Stimulated activated naive CD4-positive, alpha-beta T cell treated with Interleukin-2 at 50 U/mL for 16 hours (primary cell): ENCODE results near the gene INO80B.
A peak's percentile ranks its signal among the peaks of the same experiment; 100 is the strongest.
"Not testable (repeated sequence)": the region's sequence is repeated elsewhere in the genome, so short reads cannot be mapped to it uniquely, and the experiment has no call there.

Experiments used
- DNase-seq: peaks from one replicate; lab custom pipeline; 2025; lab: John Stamatoyannopoulos, UW

INO80B gene

DNA sequence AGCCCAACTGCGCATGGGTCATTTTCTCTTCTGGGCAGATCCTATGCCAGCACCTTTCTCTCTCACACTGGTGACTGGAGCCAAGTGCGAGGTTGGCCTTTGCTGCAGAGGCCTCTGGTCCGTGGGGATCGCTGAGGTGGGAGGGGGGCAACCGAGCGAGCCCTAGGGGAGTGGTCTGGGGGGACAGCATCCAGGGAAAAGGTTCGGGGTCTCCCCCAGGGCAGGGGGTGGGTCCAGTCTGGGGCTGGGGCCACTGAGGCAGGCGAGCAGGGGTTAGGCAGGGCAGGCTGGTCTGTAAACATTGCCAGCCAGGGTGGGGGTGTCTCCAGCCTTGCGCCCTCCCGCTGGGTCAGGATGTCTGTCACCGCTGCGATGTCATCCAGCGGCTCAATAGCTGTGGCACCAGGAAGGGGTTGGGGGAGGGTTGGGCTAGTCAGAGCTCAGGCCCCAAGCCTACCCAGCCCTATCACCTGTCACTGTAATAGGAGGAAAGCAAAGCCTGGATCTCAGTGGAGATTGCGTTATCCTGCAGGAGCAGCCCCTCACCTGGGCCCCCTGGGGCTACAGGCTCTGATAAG, 28.6 kb upstream of the INO80B start:
- DNase-seq = no peak

DNA sequence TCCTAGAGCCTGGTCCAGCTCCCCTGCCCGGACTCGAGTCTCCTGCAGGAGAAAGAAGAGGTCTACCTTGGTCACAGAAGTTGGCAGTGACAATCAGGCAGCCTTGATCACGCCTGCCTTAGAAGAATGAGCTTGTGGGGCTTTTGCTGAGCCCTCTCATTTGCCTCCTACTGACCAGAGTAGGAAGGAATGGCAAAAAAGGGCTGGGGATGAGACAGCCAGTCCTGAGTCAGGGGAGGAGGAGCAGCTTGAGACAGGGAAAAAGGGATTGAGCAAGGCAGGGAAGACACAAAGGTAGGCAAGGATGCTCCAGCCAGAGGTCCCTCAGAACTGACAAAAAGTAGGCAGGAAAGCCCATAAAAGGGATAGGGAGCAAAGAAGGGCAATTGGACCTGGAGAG, 27.3 kb upstream of the INO80B start:
- no peak for DNase-seq

DNA sequence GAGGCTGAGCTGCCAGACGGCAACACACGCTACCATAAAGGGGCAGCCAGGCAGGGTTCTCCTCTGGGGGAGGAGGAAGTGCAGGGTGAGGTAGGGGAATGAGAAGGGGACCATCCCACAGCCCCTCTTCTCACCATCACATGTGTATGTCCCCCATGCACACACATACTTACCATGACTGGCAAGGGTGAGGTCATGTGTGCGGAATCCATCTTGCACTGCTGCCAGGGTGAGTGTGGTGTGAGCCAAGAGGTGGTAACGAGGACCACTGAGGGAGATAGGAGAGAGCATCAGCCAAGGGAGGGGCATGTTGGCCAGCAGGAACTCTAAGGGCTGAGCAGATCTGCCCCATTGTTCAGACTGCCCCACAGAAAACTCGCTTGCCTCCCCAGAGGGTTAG, 26.2 kb upstream of the INO80B start:
- DNase-seq = no peak

DNA sequence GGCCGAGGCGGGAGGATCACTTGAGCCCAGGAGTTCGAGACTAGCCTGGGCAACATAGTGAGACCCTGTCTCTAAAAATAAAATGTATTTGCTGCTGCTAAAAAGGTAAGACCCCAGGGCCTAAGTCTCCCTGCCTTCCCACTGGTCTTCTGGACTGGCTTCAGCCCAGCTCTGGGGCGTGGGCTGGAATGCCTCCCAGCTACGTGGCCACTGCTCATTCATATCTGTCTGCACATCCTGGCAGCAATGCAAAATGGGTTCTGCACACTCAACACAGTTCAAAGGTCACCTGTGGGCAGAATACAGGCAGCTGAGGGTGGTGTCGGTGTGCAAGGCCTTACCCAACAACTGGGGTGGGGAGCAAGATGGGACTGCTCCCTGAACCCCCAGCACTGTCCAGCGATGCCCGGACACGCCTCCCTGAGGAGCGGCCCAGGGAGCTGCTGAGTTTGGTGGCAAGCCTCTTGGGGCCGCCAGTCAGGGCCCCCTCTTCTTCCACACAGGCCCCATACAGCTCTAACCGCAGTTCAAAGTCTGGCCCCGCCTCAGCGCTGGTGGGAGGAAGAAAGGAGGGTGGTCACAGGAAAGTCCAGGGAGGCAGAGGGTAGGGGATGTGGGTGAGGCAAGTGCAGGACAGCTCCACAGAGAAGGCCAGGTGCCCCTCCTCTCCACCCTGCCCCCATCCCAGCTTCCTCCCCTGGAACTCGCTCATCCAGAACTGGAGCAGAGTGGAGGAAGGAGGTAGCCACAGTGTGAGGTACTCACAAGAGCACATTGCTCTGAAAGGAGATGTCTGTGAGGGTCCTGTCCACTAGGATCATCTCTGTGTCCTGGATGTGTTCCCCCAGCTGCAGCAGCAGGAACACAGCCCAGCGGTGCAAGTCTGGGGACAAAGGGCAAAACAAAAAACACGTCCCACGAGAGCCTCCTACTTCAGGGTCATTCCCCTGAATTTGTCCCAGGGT, 25.1 kb upstream of the INO80B start:
- no peak for DNase-seq

DNA sequence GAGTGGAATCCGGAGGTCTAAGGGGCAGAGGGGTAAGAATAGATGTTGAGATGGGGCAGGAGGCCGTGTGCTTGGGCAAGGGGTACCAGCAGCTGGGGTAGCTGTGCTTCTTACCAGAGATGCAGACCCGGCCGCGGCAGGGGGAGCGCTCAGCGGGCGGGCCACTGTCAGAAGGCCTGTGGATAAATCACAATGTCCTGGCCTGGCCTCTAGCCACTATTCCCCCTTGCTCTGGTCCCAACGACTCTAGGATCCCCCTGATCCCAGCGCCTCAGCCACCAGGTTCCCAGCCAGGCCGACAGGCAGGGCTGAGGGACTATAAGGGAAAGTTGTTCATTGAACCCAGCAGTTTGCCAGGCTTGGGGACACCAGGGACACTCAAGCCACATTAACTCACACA, 24.4 kb upstream of the INO80B start:
- DNase-seq = no peak

DNA sequence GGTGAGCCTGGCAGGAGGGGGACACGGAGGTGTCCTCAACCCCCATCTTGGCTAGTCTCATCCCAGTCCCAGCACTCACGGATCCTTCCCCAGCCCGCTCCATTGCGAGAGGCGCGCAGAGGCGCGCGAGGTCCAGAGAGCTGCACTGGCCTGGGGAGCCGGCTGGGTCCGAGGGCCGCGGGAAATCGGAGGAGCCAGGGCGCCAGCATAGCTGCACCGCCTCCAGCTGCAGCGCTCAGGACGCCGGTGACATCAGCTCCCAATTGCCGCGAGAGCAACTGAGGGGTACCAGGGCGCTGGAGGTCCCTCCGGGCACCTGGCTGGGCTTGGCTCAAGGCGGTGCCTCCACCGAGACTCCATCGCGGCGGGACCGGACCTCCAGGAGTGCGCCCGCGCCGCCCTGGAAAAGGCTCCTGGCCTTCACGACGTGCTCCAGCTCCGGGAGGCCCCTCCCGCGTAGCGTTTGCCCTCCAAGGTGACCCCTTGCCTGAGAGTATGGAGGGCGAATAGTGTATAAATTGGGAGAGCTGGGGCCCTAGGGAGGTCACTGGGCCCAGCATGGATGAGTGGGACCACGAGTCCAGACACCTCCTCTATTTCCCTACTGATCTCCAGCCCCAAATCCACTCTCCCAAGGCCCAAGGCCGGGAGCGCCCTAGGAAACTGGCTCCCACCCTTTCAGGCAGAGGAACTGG, 18.6 kb upstream of the INO80B start:
- no peak for DNase-seq

DNA sequence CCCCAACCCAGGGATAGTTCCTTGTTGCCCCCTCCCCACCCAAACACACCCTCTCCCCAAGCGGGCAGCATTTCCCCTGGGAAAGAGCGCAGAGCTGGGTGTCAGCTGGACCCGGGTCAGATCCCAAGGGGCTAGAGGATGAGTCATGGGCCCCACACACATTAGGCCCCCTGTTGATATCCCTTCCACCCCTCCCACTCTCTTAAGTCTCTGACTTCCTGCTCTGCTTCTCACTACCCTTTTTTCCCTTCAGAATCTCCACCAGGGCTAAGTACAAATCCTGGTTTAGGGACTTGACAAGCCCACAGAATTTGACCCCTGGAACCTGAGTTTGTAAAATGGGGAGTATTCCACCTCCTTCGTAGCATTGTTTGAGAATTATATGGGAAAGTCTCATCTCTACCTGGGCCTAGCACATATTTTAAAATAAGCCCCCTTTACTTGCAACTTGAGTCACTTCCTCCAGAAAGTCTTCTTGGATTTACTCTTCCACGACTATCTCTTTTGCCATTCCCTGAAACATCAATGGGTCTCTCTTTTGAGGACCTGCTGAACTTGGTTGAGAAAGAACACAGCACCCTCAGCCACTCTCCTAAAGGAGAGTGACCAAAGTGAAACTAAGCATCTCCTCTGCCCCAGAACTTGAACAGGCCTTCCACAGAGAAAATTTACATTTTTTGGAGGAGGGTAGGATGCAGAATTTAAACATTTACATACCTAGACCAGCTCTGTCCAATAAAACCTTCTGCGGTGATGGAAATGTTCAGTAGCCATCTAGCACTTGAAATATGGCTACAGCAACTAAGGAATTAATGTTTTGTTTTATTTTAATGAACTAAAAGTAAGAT, 17.8 kb upstream of the INO80B start:
- DNase-seq = no peak

DNA sequence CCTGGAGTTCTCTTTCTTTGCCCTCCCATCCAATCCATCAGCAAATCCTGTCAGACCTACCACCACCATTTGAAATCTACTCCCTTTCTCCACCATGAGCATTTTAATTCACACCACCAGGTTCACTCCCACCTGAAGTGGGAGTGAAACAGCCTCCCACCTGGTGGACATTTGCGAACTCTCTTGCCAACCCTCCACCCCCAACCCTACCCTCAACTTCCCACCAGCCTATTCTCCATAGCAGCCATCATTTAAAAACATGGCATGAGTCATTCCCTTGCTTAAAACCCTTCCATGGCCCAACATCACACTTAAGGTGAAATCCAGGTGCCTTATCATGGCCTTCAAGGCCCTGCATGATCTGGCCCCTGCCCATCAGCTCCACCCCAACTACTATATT, 16.6 kb upstream of the INO80B start:
- DNase-seq = no peak

DNA sequence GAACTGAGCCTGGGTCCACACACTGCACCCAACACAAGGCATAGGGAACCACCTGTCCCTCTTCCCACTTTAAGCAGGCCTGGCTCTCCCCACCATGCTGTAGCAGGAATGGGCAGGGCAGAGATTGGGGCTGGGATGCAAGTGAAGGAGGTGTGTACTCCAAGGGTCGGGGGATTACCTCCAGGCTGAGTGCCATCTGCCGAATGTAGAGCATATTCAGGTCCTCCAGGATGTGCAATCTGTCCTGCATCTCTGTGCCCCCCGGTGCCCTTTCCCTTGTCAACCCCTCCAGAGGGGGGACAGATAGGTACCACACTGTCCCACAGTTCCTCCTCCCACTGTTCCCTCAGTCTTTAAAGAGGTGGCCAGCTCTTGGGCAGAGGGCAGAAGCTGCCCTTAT, 15.5 kb upstream of the INO80B start:
- DNase-seq = no peak

DNA sequence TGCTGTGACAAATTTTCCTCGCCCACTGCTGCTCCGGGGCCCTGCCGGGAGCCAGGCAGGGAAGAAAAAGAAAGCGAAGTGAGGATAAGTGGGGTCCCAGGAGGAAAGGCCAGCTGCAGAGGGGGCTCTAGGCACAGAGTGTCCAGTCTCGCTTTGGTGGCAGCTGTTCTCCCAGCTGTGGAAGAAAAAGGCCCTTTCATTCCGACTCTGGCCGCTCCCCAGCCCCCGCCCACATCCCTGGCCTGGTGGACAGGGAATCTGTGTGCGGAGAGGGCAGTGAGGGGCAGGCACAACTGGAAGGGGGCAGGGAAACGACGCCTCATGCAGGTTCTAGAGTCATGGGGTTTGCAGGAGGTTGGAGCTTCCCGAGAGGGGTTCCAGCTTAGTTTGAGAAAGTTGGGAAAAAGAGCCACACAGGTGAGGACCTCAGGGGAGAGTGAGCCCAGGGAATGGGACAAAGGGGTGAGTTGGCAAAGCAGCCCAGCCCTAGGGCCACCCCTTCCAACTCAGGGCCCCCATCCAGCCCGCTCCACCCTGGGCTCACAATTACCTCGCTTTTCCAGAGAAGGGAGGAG, 15.0 kb upstream of the INO80B start:
- DNase-seq = no peak

DNA sequence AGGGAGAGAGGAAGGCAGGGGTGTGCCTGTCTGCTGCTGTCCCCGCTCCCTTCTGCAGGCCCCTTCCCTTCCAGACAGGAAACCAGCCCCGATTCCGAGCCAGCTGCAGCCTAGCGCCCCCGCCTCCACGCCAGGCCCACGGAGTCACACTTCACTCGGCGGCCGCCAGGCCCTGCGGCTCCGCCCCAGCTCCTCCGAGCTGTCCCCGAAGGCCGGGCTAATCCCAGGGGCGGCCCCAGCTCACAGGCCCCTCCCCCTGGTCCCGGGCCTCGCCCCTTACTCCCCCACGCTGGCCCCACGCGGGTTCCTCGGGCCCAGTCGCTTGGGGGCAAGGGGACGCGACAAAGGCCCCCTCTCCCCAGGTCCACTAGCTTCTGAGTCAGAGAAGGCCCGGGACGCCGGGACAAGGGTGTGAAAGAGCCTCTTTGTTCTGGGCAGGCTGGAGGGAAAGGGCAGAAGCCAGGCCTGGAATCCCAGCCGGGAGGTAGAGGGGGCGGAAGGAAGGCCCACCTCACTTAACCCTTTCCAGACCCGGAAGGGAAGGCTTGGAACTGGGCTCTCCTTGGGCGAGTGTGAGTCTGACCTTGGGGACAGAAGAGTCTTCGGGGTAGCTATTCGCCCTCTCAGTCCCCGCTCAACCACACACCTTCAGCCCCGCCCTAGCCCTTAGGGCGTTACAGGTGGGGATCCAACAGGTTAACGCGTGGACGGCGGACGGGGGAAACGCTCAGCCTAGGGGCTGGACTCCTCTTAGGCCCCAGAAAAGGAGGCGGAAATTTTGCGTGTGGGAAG, 14.3 kb upstream of the INO80B start:
- peak; percentile 29 for DNase-seq

DNA sequence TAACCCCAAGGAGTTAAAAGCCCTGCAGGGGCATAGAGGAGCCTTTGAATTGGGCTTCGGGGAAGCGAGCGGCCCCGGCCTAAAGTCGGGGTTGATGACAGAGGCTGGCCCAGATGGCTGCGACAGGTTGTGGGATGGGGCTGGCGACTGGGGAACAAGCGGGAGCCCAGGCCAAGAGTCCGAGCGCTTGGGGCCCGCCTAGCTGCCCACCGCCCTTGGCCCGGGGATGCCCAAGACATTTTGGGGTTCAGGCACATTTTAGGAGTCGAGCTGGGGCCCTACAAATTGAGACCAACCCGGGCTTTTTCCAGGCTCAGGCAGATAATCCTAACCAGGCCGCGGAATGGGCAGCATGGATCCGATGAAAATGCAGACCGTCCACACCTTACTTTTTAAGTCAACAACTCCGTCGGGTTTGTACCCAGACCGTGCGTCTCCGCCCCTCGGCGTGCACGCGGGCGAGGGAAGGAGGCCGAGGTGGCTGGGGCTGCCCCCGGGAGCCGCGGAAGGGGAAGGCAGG, 13.7 kb upstream of the INO80B start:
- DNase-seq = no peak

DNA sequence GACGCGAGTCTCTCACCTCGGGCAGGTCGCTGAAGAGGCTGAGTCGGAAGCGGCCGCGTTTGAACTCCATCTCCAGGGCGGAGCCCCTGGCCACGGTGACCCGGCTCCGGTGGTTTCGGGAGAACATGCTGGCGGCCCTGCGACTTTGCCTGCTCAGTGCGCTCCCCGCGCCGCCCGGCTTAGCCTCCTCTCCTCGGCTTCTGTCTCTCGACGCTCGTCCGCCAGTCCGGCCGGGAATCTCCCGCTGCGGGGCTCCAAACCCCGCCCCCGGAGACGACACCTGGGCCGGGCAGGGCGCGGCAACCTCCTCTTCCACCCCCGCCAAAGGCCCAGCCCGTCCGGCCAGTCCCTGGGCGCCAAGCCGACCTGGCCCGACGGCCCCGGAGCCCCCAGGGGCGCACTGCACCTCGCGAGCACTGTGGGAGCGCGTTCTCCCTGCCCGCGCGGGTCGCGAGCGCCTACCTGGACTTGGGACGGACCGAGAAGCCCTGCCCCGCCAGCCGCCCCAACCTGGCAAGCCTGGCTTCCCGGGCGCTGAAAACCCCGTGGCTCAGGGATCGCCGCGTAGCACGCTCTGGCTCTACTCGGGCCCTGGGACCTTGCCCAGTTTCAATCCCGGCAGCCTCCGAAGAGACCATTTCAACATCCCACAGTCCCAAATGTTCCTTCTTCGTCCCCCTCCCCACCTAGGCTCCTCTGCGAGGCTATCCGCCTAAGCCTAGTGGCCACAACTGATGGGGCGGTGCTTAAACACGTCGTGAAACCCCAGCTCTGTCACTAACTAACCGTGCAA, 13.0 kb upstream of the INO80B start, which contains the start of gene RTKN:
Gene RTKN (minus strand): TSS at position 248 of the 793 bp plus-strand sequence. CDS start 121 bp downstream, at position 127.
- DNase-seq = no peak

DNA sequence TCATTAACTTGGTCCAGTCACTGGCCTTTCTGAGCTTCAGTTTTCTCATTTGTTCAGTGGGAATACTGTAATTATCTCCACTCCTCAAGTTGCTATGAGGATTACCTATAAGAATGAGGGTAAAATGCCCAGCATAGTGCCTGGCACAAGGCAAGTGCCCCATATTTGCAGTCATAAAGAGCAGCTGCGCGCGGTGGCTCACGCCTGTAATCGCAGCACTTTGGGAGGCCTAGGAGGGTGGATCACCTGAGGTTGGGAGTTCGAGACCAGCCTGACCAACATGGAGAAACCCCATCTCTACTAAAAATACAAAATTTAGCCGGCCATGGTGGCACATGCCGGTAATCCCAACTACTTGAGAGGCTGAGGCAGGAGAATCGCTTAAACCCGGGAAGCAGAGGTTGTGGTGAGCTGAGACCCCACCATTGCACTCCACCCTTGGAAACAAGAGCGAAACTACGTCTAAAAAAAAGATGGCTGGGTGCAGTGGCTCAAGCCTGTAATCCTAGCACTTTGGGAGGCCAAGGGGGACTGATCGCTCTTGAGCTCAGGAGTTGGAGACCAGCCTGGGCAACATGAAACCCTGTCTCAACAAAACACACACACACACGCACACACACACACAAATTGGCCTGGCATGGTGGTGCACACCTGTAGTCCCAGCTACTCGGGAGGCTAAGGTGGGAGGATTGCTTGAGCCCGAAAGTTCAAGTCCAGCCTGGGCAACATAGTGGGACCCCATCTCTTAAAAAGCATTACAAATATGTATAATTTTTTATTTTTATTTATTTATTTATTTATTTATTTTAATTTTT, 12.2 kb upstream of the INO80B start:
- DNase-seq = not testable (repeated sequence)

DNA sequence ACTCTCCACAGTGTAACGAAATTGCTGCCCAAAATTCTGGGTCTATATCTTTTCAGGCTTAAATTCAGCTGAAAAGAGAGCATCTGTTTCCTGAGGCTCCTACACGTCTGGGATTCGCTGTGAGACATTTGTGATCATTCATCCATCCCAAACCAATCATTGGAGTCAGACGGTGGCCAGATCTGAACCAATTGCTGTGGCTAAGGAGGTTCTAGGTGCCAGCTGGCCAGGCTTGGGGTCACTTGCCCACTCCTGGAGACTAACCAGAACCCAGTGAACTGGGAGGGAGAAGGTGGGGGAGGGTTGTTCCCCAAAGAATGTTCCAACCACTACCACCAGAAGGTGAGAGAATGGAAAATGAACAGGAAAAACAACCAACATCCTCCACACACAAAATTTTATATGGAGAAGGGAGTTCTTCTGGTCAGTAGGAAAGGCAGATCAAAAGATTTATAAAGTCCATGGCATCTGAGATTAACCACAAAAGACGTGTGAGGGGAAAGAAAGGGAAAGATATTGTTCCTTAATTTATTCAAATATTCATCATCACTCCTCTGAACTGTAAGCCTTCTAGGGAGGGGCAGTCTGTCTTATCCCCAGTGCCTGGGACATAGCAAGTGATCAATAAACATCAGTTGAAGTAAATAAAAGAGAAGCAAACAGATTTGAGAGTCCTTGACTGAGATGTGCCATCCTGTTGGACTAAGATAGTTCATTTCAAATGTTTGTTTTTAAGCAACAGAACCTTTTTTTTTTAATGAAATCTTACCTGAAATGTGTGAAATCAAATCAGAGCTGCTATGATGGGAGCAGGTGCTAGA, 10.2 kb upstream of the INO80B start:
- no peak for DNase-seq

DNA sequence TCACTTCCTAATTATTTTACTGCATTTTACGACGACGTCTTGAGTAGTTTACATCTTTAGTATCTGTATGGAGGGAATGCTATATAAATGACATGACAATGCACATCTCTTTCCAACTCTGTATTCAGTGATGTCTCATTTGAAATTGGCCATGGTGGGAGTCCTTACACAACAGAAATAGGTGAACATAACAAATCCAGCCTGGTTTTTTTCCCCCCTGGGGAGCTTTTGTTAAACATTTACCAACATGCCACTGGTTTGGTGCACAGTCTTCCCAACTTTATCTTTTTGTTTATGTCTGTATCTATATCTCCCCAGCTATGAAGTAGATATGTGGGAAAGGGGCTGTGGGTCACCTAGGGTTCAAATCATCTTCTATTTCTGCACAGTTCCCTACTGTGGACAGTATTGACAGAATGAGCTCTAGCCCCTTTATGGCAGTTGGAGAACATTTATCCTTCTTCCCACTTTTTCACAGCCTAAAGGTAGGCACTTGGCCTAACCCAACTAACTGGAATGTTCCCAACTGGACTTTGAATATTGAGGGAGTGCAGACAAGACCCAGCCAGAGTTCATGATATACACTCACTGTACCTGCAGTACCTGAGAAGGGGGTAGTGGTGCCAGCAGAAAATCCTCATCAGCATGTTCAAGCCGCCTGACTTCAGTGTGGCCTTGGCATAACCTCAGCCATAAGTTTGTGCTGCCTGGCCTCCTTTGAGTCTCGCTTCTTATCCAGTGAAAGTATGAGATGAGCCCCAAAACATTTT, 7.5 kb upstream of the INO80B start:
- no peak for DNase-seq

DNA sequence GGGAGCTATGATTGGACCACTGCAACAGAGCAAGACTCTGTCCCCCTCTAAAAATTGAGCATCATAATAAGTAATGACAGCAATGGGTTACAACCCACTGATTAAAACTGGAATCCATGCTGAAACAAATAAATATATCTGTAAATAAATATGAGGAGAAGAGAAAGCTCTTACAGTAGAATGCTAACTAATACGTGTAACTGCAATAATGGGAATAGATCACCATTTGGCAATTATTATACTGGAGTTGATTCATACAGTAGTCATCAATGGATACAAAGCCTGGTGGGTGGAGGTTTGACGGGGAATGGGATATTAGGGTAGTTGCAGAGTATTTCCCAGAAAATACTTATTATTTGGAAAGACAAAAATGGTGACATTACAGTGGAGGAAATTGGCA, 6.1 kb upstream of the INO80B start:
- no peak for DNase-seq
